RPMI7951 (cell line): ENCODE measurements around the gene DDX10. TPM values are rescaled to one million over a fixed set of nuclear protein-coding genes. Genes with fewer than 3 reads are reported as not detected.

Experiments used
- DNase-seq: peaks from one replicate; pipeline ENCODE4 v3.0.0-alpha.2; 2012; ENCODE audit warnings: low read depth
- total RNA-seq: library from RNA; depleted of rRNA; stranded (reverse); fragments of >200 nt; shearing (Covaris generic); gene quantifications from 2 replicates; pipeline ENCODE4 v1.2.3, GENCODE V29; 2014

DDX10 gene
- total RNA-seq, 1 experiment from 2014 or later: 26.8 TPM

GRCh38 chr11:108872781-108873291 lies 208.0 kb downstream of the DDX10 start:
- peak; percentile 13 for DNase-seq

- peak; percentile 65 for DNase-seq
Observed at GRCh38 chr11:108873310-108873709, 208.4 kb downstream of the DDX10 start.

GRCh38 chr11:108873941-108874340 lies 209.1 kb downstream of the DDX10 start:
- peak; percentile 10 for DNase-seq

GRCh38 chr11:108875134-108875533 lies 210.3 kb downstream of the DDX10 start:
- no peak for DNase-seq

GRCh38 chr11:108877178-108877577 lies 212.3 kb downstream of the DDX10 start:
- no peak for DNase-seq

GRCh38 chr11:108880510-108880909 lies 215.6 kb downstream of the DDX10 start:
- peak; percentile 23 for DNase-seq

- peak; percentile 45 for DNase-seq
Observed at GRCh38 chr11:108881131-108881530, 216.3 kb downstream of the DDX10 start.

GRCh38 chr11:108882211-108882831 lies 217.5 kb downstream of the DDX10 start:
- DNase-seq: no peak

GRCh38 chr11:108886005-108886659 lies 221.3 kb downstream of the DDX10 start:
- no peak for DNase-seq

GRCh38 chr11:108886660-108887009 lies 221.8 kb downstream of the DDX10 start:
- DNase-seq: peak; percentile 53

GRCh38 chr11:108887436-108888238 lies 222.8 kb downstream of the DDX10 start:
- peak; percentile 76 for DNase-seq

- no peak for DNase-seq
Observed at GRCh38 chr11:108890482-108891105, 225.7 kb downstream of the DDX10 start.

GRCh38 chr11:108891143-108891542 lies 226.3 kb downstream of the DDX10 start:
- DNase-seq: no peak

GRCh38 chr11:108891909-108892511 lies 227.1 kb downstream of the DDX10 start:
- DNase-seq: no peak

- DNase-seq: peak; percentile 78
Observed at GRCh38 chr11:108895579-108896480, 231.0 kb downstream of the DDX10 start.

- DNase-seq: peak; percentile 58
Observed at GRCh38 chr11:108897071-108897481, 232.2 kb downstream of the DDX10 start.

GRCh38 chr11:108897916-108898315 lies 233.0 kb downstream of the DDX10 start:
- no peak for DNase-seq

- DNase-seq: no peak
Observed at GRCh38 chr11:108901359-108901758, 236.5 kb downstream of the DDX10 start.

GRCh38 chr11:108902027-108902469 lies 237.2 kb downstream of the DDX10 start:
- no peak for DNase-seq

- no peak for DNase-seq
Observed at GRCh38 chr11:108904480-108904879, 239.6 kb downstream of the DDX10 start.

GRCh38 chr11:108906329-108906728 lies 241.5 kb downstream of the DDX10 start:
- peak; percentile 92 for DNase-seq
